Measurements from ENCODE around the gene LHCGR. TPM values are rescaled to one million over a fixed set of nuclear protein-coding genes. Genes with fewer than 3 reads are reported as not detected.
A peak's percentile ranks its signal among the peaks of the same experiment; 100 is the strongest.
"Not testable (repeated sequence)": the region's sequence is repeated elsewhere in the genome, so short reads cannot be mapped to it uniquely, and the experiment has no call there.

LHCGR gene
- total RNA-seq, 1 donor from 2014 or later = not detected

GRCh38 chr2:48713647-48714046 lies 41.9 kb downstream of the LHCGR start:
- TF ChIP-seq CTCF (IDR thresholded peaks at IDR 0.05; ENCODE audit: insufficient read depth, low read length, severe bottlenecking) = no peak
- FAIRE-seq (no peak), DNase-seq (ENCODE audit: low read depth) (no peak)
- Histone ChIP-seq H3K27me3 (ENCODE audit: control insufficient read depth, insufficient read depth, low read length) (no peaks in the 10 kb centered on the region), H3K4me3 (ENCODE audit: low read depth, low read length) (no peak overlapping the region), H3K36me3 (ENCODE audit: control insufficient read depth, insufficient read depth, low read length) (no peaks in the 10 kb centered on the region)

GRCh38 chr2:48712151-48712550 lies 43.4 kb downstream of the LHCGR start:
- TF ChIP-seq CTCF (IDR thresholded peaks at IDR 0.05; ENCODE audit: insufficient read depth, low read length, severe bottlenecking) = no peak
- DNase-seq (ENCODE audit: low read depth) (peak; percentile 68), FAIRE-seq (no peak)
- no peaks in the 10 kb centered on the region for H3K36me3 ChIP-seq (ENCODE audit: control insufficient read depth, insufficient read depth, low read length)
- H3K4me3 ChIP-seq (ENCODE audit: low read depth, low read length) = no peak overlapping the region
- no peaks in the 10 kb centered on the region for H3K27me3 ChIP-seq (ENCODE audit: control insufficient read depth, insufficient read depth, low read length)

GRCh38 chr2:48711343-48711742 lies 44.2 kb downstream of the LHCGR start:
- no peak for FAIRE-seq
- no peak for TF ChIP-seq CTCF (IDR thresholded peaks at IDR 0.05; ENCODE audit: insufficient read depth, low read length, severe bottlenecking)
- no peaks in the 10 kb centered on the region for H3K27me3 ChIP-seq (ENCODE audit: control insufficient read depth, insufficient read depth, low read length)
- DNase-seq (ENCODE audit: low read depth) = peak; percentile 68
- H3K4me3 ChIP-seq (ENCODE audit: low read depth, low read length) = no peak overlapping the region
- H3K36me3 ChIP-seq (ENCODE audit: control insufficient read depth, insufficient read depth, low read length) = no peaks in the 10 kb centered on the region

GRCh38 chr2:48709096-48710034 lies 46.2 kb downstream of the LHCGR start:
- DNase-seq (ENCODE audit: low read depth) (no peak), FAIRE-seq (peak; percentile 66)
- H3K27me3 ChIP-seq (ENCODE audit: control insufficient read depth, insufficient read depth, low read length) = no peaks in the 10 kb centered on the region
- H3K36me3 ChIP-seq (ENCODE audit: control insufficient read depth, insufficient read depth, low read length) = no peaks in the 10 kb centered on the region
- no peak overlapping the region for H3K4me3 ChIP-seq (ENCODE audit: low read depth, low read length)
- TF ChIP-seq CTCF (IDR thresholded peaks at IDR 0.05; ENCODE audit: insufficient read depth, low read length, severe bottlenecking) = no peak

GRCh38 chr2:48707466-48707865 lies 48.1 kb downstream of the LHCGR start:
- Histone ChIP-seq H3K36me3 (ENCODE audit: control insufficient read depth, insufficient read depth, low read length) (no peaks in the 10 kb centered on the region), H3K4me3 (ENCODE audit: low read depth, low read length) (no peak overlapping the region), H3K27me3 (ENCODE audit: control insufficient read depth, insufficient read depth, low read length) (no peaks in the 10 kb centered on the region)
- peak; percentile 68 for FAIRE-seq
- DNase-seq (ENCODE audit: low read depth) = peak; percentile 70
- TF ChIP-seq CTCF (IDR thresholded peaks at IDR 0.05; ENCODE audit: insufficient read depth, low read length, severe bottlenecking) = no peak

- not testable (repeated sequence) for DNase-seq (ENCODE audit: low read depth); H3K4me3 ChIP-seq (ENCODE audit: low read depth, low read length); H3K27me3 ChIP-seq (ENCODE audit: control insufficient read depth, insufficient read depth, low read length); H3K36me3 ChIP-seq (ENCODE audit: control insufficient read depth, insufficient read depth, low read length); FAIRE-seq
Observed at GRCh38 chr2:48703621-48704020, 51.9 kb downstream of the LHCGR start.

All from bronchial epithelial cell (primary cell).